ENCODE measurements around the gene VAMP7.
"Not testable (repeated sequence)": the region's sequence is repeated elsewhere in the genome, so short reads cannot be mapped to it uniquely, and the experiment has no call there.

- TF ChIP-seq ZFP3 (CRISPR knock-in tag; IDR thresholded peaks at IDR 0.05); ZNF565 (CRISPR knock-in tag; conservative IDR thresholded peaks at IDR 0.05; ENCODE audit: low read depth); CREB5 (CRISPR knock-in tag; IDR thresholded peaks at IDR 0.05; ENCODE audit: low read depth); ZNF8 (CRISPR knock-in tag; IDR thresholded peaks at IDR 0.05); PPARA (CRISPR knock-in tag; IDR thresholded peaks at IDR 0.05; ENCODE audit: borderline replicate concordance); TSHZ2 (CRISPR knock-in tag; IDR thresholded peaks at IDR 0.05); ZNF70 (CRISPR knock-in tag; IDR thresholded peaks at IDR 0.05); RARB (CRISPR knock-in tag; IDR thresholded peaks at IDR 0.05); ESRRG (CRISPR knock-in tag; IDR thresholded peaks at IDR 0.05): not testable (repeated sequence)
Observed at GRCh38 chrX:155986995-155987394, 105.8 kb downstream of the VAMP7 start.

All from SK-N-SH treated with all-trans-retinoic acid at 6 μM for 48 hours (cell line).